WTC11 (cell line): ENCODE measurements around the gene KRT76. TPM values are rescaled to one million over a fixed set of nuclear protein-coding genes. Genes with fewer than 3 reads are reported as not detected.

Experiments used
- ATAC-seq: fragments of 200-7000 bp; cut with Tn5 transposase; 2 replicates; pipeline ENCODE4 v1.10.0; 2021; ENCODE audit warnings: mild to moderate bottlenecking, moderate library complexity
- CTCF ChIA-PET: fragments of 300-600 bp; sonication (Branson Sonifier 250); formaldehyde crosslinking; loops from one replicate; lab custom pipeline; 2021; ENCODE audit warnings: antibody characterized with exemption; lab: Charles Lee
- POLR2A ChIA-PET: fragments of 350-600 bp; sonication (Branson Sonifier 250); formaldehyde crosslinking; loops from one replicate; lab custom pipeline; 2021; ENCODE audit warnings: antibody characterized with exemption; lab: Charles Lee
- DNase-seq: peaks from one replicate; pipeline ENCODE4 v3.0.0; 2021; ENCODE audit warnings: low spot score
- H3K27ac Mint-ChIP-seq: 2 replicates; pipeline ENCODE4 v1.8.0; 2021; ENCODE audit warnings: mixed read lengths
- H3K27me3 Mint-ChIP-seq: 2 replicates; pipeline ENCODE4 v1.8.0; 2021; ENCODE audit warnings: low read depth, mild to moderate bottlenecking, moderate library complexity, mixed read lengths
- H3K36me3 Mint-ChIP-seq: 2 replicates; pipeline ENCODE4 v1.8.0; 2021; ENCODE audit warnings: mixed read lengths
- H3K4me1 Mint-ChIP-seq: 2 replicates; pipeline ENCODE4 v1.8.0; 2022; ENCODE audit warnings: mixed read lengths
- H3K4me3 Mint-ChIP-seq: 2 replicates; pipeline ENCODE4 v1.8.0; 2021; ENCODE audit warnings: mild to moderate bottlenecking, moderate library complexity, mixed read lengths
- H3K9me3 Mint-ChIP-seq: 2 replicates; pipeline ENCODE4 v1.8.0; 2021; ENCODE audit warnings: mixed read lengths
- GABPB1 ChIP-seq: sonication (generic); formaldehyde crosslinking; IDR thresholded peaks from 2 replicates; pipeline ENCODE4 v1.8.1; 2023; ENCODE audit warnings: mild to moderate bottlenecking, missing genetic modification reagents
- KAT7 ChIP-seq: sonication (generic); formaldehyde crosslinking; IDR thresholded peaks from 2 replicates; pipeline ENCODE4 v1.8.1; 2023; ENCODE audit warnings: missing genetic modification reagents, mild to moderate bottlenecking, borderline replicate concordance
- NFATC4 ChIP-seq: fragments of 250-450 bp; sonication (Bioruptor Pico); IDR thresholded peaks from 2 replicates; pipeline ENCODE4 v1.9.0; 2021; ENCODE audit warnings: mild to moderate bottlenecking
- NR1H2 ChIP-seq: sonication (generic); formaldehyde crosslinking; IDR thresholded peaks from 2 replicates; pipeline ENCODE4 v1.9.0; 2021; ENCODE audit warnings: mild to moderate bottlenecking, moderate library complexity, missing genetic modification reagents
- SP1 ChIP-seq: sonication (generic); formaldehyde crosslinking; conservative IDR thresholded peaks from 2 replicates; pipeline ENCODE4 v1.8.1; 2022; ENCODE audit warnings: missing genetic modification reagents
- TP53 ChIP-seq: sonication (generic); formaldehyde crosslinking; IDR thresholded peaks from 2 replicates; pipeline ENCODE4 v1.8.1; 2023; ENCODE audit warnings: mild to moderate bottlenecking, missing genetic modification reagents
- ZNF317 ChIP-seq: sonication (generic); formaldehyde crosslinking; IDR thresholded peaks from 2 replicates; pipeline ENCODE4 v1.8.1; 2023; ENCODE audit warnings: low read depth, mild to moderate bottlenecking, moderate library complexity, missing genetic modification reagents, borderline replicate concordance
- ZNF671 ChIP-seq: fragments of 250-450 bp; sonication (Bioruptor Pico); IDR thresholded peaks from 2 replicates; pipeline ENCODE4 v1.8.0; 2021; ENCODE audit warnings: mild to moderate bottlenecking
- total RNA-seq: library from RNA; stranded (reverse); gene quantifications from 3 replicates; pipeline ENCODE4 v1.2.3, GENCODE V29; 2021
- TF ChIP-seq, protein P1 (sequence below): sonication (generic); formaldehyde crosslinking; IDR thresholded peaks from 2 replicates; pipeline ENCODE4 v1.8.1; 2023; ENCODE audit warnings: mild to moderate bottlenecking, missing genetic modification reagents
- TF ChIP-seq, protein P2 (sequence below): fragments of 250-450 bp; sonication (Bioruptor Pico); IDR thresholded peaks from 2 replicates; pipeline ENCODE4 v1.9.0; 2021; ENCODE audit warnings: mild to moderate bottlenecking
- TF ChIP-seq, protein P3 (sequence below): sonication (generic); formaldehyde crosslinking; conservative IDR thresholded peaks from 2 replicates; pipeline ENCODE4 v1.8.1; 2022; ENCODE audit warnings: mild to moderate bottlenecking, missing genetic modification reagents
- TF ChIP-seq, protein P4 (sequence below): sonication (generic); formaldehyde crosslinking; IDR thresholded peaks from 2 replicates; pipeline ENCODE4 v1.8.1; 2022; ENCODE audit warnings: low read depth, missing genetic modification reagents, borderline replicate concordance
- TF ChIP-seq, protein P5 (sequence below): sonication (generic); formaldehyde crosslinking; IDR thresholded peaks from 2 replicates; pipeline ENCODE4 v1.8.1; 2023; ENCODE audit warnings: mild to moderate bottlenecking, moderate library complexity, missing genetic modification reagents
- TF ChIP-seq, protein P6 (sequence below): sonication (generic); formaldehyde crosslinking; IDR thresholded peaks from 2 replicates; pipeline ENCODE4 v1.8.0; 2022; ENCODE audit warnings: mild to moderate bottlenecking, missing genetic modification reagents
- TF ChIP-seq, protein P7 (sequence below): fragments of 250-450 bp; sonication (Bioruptor Pico); IDR thresholded peaks from 2 replicates; pipeline ENCODE4 v1.9.0; 2021; ENCODE audit warnings: mild to moderate bottlenecking, borderline replicate concordance
- TF ChIP-seq, protein P8 (sequence below): sonication (generic); formaldehyde crosslinking; IDR thresholded peaks from 2 replicates; pipeline ENCODE4 v1.8.0; 2023; ENCODE audit warnings: missing genetic modification reagents, mild to moderate bottlenecking, borderline replicate concordance

The KRT76 gene
- total RNA-seq, 1 experiment from 2014 or later: not detected

DNA sequence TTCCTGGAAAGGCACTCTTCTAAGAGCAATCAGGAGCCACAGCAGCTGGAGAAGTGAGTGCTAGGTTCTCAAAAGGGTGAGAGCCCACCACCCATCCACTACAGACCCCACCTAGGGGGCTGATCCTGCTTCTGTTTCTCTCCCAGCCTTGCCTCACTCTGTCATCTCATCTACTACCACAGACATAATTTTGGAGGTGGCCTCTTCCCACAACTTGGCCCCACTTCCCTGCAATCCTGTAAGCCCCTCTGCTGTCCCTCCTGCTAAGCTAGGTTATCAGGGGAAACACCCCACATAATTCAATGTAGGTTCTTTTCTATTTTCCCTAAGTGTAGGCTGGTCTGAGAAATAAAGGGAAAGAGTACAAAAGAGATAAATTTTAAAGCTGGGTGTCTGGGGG is 16.5 kb downstream of the KRT76 start (continued):
- TF ChIP-seq, protein P1, sequence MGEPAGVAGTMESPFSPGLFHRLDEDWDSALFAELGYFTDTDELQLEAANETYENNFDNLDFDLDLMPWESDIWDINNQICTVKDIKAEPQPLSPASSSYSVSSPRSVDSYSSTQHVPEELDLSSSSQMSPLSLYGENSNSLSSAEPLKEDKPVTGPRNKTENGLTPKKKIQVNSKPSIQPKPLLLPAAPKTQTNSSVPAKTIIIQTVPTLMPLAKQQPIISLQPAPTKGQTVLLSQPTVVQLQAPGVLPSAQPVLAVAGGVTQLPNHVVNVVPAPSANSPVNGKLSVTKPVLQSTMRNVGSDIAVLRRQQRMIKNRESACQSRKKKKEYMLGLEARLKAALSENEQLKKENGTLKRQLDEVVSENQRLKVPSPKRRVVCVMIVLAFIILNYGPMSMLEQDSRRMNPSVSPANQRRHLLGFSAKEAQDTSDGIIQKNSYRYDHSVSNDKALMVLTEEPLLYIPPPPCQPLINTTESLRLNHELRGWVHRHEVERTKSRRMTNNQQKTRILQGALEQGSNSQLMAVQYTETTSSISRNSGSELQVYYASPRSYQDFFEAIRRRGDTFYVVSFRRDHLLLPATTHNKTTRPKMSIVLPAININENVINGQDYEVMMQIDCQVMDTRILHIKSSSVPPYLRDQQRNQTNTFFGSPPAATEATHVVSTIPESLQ (CRISPR knock-in tag): no peak
- TF ChIP-seq ZNF317 (CRISPR knock-in tag): no peak
- TF ChIP-seq, protein P2, sequence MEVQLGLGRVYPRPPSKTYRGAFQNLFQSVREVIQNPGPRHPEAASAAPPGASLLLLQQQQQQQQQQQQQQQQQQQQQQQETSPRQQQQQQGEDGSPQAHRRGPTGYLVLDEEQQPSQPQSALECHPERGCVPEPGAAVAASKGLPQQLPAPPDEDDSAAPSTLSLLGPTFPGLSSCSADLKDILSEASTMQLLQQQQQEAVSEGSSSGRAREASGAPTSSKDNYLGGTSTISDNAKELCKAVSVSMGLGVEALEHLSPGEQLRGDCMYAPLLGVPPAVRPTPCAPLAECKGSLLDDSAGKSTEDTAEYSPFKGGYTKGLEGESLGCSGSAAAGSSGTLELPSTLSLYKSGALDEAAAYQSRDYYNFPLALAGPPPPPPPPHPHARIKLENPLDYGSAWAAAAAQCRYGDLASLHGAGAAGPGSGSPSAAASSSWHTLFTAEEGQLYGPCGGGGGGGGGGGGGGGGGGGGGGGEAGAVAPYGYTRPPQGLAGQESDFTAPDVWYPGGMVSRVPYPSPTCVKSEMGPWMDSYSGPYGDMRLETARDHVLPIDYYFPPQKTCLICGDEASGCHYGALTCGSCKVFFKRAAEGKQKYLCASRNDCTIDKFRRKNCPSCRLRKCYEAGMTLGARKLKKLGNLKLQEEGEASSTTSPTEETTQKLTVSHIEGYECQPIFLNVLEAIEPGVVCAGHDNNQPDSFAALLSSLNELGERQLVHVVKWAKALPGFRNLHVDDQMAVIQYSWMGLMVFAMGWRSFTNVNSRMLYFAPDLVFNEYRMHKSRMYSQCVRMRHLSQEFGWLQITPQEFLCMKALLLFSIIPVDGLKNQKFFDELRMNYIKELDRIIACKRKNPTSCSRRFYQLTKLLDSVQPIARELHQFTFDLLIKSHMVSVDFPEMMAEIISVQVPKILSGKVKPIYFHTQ: no peak

DNA sequence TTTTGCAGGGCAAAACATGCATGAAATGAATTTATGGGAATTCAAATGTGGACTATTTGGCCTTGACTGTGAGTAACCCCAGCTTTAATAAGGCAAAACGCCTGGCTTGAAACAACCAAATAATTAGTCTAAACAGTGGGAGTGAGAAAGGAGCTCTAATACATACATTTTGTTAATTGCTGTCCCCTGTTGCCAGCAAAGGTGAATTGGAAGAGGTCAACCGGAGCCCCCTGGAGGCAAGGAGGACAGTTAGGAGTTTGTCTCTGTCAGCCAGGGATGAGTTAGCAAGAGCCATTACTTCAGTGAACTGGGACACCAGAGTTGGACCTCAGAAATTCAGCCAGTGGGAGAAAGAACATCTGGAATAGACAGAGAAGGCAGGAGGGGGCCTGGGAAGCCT is 17.4 kb downstream of the KRT76 start:
- no peak for DNase-seq
- Mint-ChIP-seq H3K27ac (no peak overlapping the region), H3K4me1 (no peaks in the 10 kb centered on the region), H3K9me3 (no peaks in the 10 kb centered on the region; the same call in none of the 2 replicates), H3K4me3 (no peak overlapping the region), H3K27me3 (peaks cover 18% of the 10 kb centered on the region), H3K36me3 (peaks cover 18% of the 10 kb centered on the region)
- ATAC-seq: no peak
- ChIA-PET POLR2A (no interaction called here), CTCF (interaction anchor here (0.6 to 1.5 kb wide), 9 partner anchors 9 to 174 kb away, joined by 3 to 8 read pairs (median 3); no protein-coding TSS in a partner anchor)
- TF ChIP-seq NFATC4 (CRISPR knock-in tag) (no peak), KAT7 (no peak), ZNF671 (CRISPR knock-in tag) (no peak), GABPB1 (CRISPR knock-in tag) (no peak), TP53 (no peak), NR1H2 (CRISPR knock-in tag) (no peak), SP1 (CRISPR knock-in tag) (no peak)
- TF ChIP-seq, protein P3, sequence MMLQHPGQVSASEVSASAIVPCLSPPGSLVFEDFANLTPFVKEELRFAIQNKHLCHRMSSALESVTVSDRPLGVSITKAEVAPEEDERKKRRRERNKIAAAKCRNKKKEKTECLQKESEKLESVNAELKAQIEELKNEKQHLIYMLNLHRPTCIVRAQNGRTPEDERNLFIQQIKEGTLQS (CRISPR knock-in tag): no peak
- TF ChIP-seq, protein P4, sequence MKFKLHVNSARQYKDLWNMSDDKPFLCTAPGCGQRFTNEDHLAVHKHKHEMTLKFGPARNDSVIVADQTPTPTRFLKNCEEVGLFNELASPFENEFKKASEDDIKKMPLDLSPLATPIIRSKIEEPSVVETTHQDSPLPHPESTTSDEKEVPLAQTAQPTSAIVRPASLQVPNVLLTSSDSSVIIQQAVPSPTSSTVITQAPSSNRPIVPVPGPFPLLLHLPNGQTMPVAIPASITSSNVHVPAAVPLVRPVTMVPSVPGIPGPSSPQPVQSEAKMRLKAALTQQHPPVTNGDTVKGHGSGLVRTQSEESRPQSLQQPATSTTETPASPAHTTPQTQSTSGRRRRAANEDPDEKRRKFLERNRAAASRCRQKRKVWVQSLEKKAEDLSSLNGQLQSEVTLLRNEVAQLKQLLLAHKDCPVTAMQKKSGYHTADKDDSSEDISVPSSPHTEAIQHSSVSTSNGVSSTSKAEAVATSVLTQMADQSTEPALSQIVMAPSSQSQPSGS (CRISPR knock-in tag): no peak
- TF ChIP-seq, protein P5, sequence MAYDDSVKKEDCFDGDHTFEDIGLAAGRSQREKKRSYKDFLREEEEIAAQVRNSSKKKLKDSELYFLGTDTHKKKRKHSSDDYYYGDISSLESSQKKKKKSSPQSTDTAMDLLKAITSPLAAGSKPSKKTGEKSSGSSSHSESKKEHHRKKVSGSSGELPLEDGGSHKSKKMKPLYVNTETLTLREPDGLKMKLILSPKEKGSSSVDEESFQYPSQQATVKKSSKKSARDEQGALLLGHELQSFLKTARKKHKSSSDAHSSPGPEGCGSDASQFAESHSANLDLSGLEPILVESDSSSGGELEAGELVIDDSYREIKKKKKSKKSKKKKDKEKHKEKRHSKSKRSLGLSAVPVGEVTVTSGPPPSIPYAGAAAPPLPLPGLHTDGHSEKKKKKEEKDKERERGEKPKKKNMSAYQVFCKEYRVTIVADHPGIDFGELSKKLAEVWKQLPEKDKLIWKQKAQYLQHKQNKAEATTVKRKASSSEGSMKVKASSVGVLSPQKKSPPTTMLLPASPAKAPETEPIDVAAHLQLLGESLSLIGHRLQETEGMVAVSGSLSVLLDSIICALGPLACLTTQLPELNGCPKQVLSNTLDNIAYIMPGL: no peak
- TF ChIP-seq, protein P6, sequence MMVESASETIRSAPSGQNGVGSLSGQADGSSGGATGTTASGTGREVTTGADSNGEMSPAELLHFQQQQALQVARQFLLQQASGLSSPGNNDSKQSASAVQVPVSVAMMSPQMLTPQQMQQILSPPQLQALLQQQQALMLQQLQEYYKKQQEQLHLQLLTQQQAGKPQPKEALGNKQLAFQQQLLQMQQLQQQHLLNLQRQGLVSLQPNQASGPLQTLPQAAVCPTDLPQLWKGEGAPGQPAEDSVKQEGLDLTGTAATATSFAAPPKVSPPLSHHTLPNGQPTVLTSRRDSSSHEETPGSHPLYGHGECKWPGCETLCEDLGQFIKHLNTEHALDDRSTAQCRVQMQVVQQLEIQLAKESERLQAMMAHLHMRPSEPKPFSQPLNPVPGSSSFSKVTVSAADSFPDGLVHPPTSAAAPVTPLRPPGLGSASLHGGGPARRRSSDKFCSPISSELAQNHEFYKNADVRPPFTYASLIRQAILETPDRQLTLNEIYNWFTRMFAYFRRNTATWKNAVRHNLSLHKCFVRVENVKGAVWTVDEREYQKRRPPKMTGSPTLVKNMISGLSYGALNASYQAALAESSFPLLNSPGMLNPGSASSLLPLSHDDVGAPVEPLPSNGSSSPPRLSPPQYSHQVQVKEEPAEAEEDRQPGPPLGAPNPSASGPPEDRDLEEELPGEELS: no peak
- TF ChIP-seq, protein P7, sequence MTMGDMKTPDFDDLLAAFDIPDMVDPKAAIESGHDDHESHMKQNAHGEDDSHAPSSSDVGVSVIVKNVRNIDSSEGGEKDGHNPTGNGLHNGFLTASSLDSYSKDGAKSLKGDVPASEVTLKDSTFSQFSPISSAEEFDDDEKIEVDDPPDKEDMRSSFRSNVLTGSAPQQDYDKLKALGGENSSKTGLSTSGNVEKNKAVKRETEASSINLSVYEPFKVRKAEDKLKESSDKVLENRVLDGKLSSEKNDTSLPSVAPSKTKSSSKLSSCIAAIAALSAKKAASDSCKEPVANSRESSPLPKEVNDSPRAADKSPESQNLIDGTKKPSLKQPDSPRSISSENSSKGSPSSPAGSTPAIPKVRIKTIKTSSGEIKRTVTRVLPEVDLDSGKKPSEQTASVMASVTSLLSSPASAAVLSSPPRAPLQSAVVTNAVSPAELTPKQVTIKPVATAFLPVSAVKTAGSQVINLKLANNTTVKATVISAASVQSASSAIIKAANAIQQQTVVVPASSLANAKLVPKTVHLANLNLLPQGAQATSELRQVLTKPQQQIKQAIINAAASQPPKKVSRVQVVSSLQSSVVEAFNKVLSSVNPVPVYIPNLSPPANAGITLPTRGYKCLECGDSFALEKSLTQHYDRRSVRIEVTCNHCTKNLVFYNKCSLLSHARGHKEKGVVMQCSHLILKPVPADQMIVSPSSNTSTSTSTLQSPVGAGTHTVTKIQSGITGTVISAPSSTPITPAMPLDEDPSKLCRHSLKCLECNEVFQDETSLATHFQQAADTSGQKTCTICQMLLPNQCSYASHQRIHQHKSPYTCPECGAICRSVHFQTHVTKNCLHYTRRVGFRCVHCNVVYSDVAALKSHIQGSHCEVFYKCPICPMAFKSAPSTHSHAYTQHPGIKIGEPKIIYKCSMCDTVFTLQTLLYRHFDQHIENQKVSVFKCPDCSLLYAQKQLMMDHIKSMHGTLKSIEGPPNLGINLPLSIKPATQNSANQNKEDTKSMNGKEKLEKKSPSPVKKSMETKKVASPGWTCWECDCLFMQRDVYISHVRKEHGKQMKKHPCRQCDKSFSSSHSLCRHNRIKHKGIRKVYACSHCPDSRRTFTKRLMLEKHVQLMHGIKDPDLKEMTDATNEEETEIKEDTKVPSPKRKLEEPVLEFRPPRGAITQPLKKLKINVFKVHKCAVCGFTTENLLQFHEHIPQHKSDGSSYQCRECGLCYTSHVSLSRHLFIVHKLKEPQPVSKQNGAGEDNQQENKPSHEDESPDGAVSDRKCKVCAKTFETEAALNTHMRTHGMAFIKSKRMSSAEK: no peak
- TF ChIP-seq, protein P8, sequence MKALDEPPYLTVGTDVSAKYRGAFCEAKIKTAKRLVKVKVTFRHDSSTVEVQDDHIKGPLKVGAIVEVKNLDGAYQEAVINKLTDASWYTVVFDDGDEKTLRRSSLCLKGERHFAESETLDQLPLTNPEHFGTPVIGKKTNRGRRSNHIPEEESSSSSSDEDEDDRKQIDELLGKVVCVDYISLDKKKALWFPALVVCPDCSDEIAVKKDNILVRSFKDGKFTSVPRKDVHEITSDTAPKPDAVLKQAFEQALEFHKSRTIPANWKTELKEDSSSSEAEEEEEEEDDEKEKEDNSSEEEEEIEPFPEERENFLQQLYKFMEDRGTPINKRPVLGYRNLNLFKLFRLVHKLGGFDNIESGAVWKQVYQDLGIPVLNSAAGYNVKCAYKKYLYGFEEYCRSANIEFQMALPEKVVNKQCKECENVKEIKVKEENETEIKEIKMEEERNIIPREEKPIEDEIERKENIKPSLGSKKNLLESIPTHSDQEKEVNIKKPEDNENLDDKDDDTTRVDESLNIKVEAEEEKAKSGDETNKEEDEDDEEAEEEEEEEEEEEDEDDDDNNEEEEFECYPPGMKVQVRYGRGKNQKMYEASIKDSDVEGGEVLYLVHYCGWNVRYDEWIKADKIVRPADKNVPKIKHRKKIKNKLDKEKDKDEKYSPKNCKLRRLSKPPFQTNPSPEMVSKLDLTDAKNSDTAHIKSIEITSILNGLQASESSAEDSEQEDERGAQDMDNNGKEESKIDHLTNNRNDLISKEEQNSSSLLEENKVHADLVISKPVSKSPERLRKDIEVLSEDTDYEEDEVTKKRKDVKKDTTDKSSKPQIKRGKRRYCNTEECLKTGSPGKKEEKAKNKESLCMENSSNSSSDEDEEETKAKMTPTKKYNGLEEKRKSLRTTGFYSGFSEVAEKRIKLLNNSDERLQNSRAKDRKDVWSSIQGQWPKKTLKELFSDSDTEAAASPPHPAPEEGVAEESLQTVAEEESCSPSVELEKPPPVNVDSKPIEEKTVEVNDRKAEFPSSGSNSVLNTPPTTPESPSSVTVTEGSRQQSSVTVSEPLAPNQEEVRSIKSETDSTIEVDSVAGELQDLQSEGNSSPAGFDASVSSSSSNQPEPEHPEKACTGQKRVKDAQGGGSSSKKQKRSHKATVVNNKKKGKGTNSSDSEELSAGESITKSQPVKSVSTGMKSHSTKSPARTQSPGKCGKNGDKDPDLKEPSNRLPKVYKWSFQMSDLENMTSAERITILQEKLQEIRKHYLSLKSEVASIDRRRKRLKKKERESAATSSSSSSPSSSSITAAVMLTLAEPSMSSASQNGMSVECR: no peak
